Suprapubic skin (tissue), 4 donors: ENCODE measurements around the gene RHOG. TPM values are rescaled to one million over a fixed set of nuclear protein-coding genes. Genes with fewer than 3 reads are reported as not detected.

Source experiments
- DNase-seq, 2 donors: peaks; one replicate each; pipeline ENCODE4 v3.0.0-alpha.2; 2019; ENCODE audit warnings: low spot score in 2 of 2
- H3K27ac ChIP-seq: fragments of 200-600 bp; sonication (generic); one replicate; pipeline ENCODE4 v1.5.1; 2019
- H3K27me3 ChIP-seq: fragments of 200-600 bp; sonication (generic); one replicate; pipeline ENCODE4 v1.5.1; 2019
- H3K36me3 ChIP-seq: fragments of 200-600 bp; sonication (generic); one replicate; pipeline ENCODE4 v1.5.1; 2019
- H3K4me1 ChIP-seq: fragments of 200-600 bp; sonication (generic); one replicate; pipeline ENCODE4 v1.5.1; 2019
- H3K4me3 ChIP-seq: fragments of 200-600 bp; sonication (generic); one replicate; pipeline ENCODE4 v1.5.1; 2019; ENCODE audit warnings: mild to moderate bottlenecking
- H3K9me3 ChIP-seq: fragments of 200-600 bp; sonication (generic); one replicate; pipeline ENCODE4 v1.5.1; 2019
- CTCF ChIP-seq, 2 donors: fragments of 200-600 bp in 1 of 2; fragments of 450-650 bp in 1 of 2; sonication (generic) in 1 of 2; IDR thresholded peaks; one replicate each; pipeline ENCODE4 v1.5.1; 2016 to 2019; ENCODE audit warnings: antibody characterized with exemption in 2 of 2, mild to moderate bottlenecking in 1 of 2, moderate library complexity in 1 of 2
- EP300 ChIP-seq: sonication (generic); formaldehyde crosslinking; IDR thresholded peaks from one replicate; pipeline ENCODE4 v1.6.1; 2017; ENCODE audit warnings: antibody characterized with exemption
- POLR2A ChIP-seq, 2 donors: fragments of 450-650 bp; IDR thresholded peaks; one replicate each; pipeline ENCODE4 v1.6.1; 2017; ENCODE audit warnings: antibody characterized with exemption in 2 of 2, mild to moderate bottlenecking in 2 of 2, moderate library complexity in 2 of 2
- POLR2AphosphoS5 ChIP-seq, 3 donors: sonication (generic); formaldehyde crosslinking; IDR thresholded peaks; one replicate each; pipeline ENCODE4 v1.6.1; 2017; ENCODE audit warnings: antibody characterized with exemption in 3 of 3
- whole genome bisulfite sequencing: methylation state at CpG from one replicate; pipeline ENCODE4 v1.1.5; 2018; 5-methylcytosine and 5-hydroxymethylcytosine counted together
- total RNA-seq, 4 donors: library from RNA; depleted of rRNA; stranded (reverse); fragments of >200 nt; gene quantifications; one replicate each; pipeline ENCODE4 v1.1.0, GENCODE V29; 2016

RHOG gene
- total RNA-seq, 4 donors from 2014 or later = 36.6 to 47.3 (median 39.3) TPM

GRCh38 chr11:3859373-3859881, 18.7 kb upstream of the RHOG start:
- H3K27ac ChIP-seq = peak overlapping the region; percentile 15
- WGBS = 82% methylated on average over 3 of the region's 4 CpGs
- no peaks in the 10 kb centered on the region for H3K9me3 ChIP-seq
- H3K36me3 ChIP-seq = no peaks in the 10 kb centered on the region
- no peak for DNase-seq
- H3K4me3 ChIP-seq = peak overlapping the region; percentile 25
- TF ChIP-seq POLR2AphosphoS5 (IDR thresholded peaks at IDR 0.05) (no peak), EP300 (no peak), POLR2A (IDR thresholded peaks at IDR 0.05) (no peak), CTCF (IDR thresholded peaks at IDR 0.05) (no peak)
- H3K4me1 ChIP-seq = peaks cover 70% of the 10 kb centered on the region
- H3K27me3 ChIP-seq = no peaks in the 10 kb centered on the region

- Histone ChIP-seq H3K36me3 (no peaks in the 10 kb centered on the region), H3K9me3 (no peaks in the 10 kb centered on the region), H3K4me1 (peaks cover 81% of the 10 kb centered on the region), H3K27me3 (no peaks in the 10 kb centered on the region), H3K27ac (no peak overlapping the region), H3K4me3 (peak overlapping the region; percentile 80)
- DNase-seq = no peak
- no peak for TF ChIP-seq POLR2AphosphoS5 (IDR thresholded peaks at IDR 0.05)
- TF ChIP-seq EP300 = no peak
- no peak for TF ChIP-seq POLR2A (IDR thresholded peaks at IDR 0.05)
- TF ChIP-seq CTCF (IDR thresholded peaks at IDR 0.05) = no peak
Observed at GRCh38 chr11:3857628-3858027, 16.9 kb upstream of the RHOG start.

- H3K27ac ChIP-seq = peak overlapping the region; percentile 97
- no peak for TF ChIP-seq CTCF (IDR thresholded peaks at IDR 0.05)
- no peak for TF ChIP-seq EP300
- TF ChIP-seq POLR2A (IDR thresholded peaks at IDR 0.05) = no peak
- no peak for TF ChIP-seq POLR2AphosphoS5 (IDR thresholded peaks at IDR 0.05)
- WGBS = 46% methylated on average over 5 of the region's 5 CpGs
Observed at GRCh38 chr11:3856856-3857553, 16.2 kb upstream of the RHOG start.

GRCh38 chr11:3855808-3856491, 15.2 kb upstream of the RHOG start:
- WGBS = 1% methylated on average over 19 of the region's 40 CpGs
- H3K36me3 ChIP-seq = no peaks in the 10 kb centered on the region
- peak overlapping the region; percentile 97 for H3K27ac ChIP-seq
- peak overlapping the region; percentile 80 for H3K4me3 ChIP-seq
- H3K9me3 ChIP-seq = no peaks in the 10 kb centered on the region
- no peaks in the 10 kb centered on the region for H3K27me3 ChIP-seq
- TF ChIP-seq POLR2A (IDR thresholded peaks at IDR 0.05) = no peak
- peaks cover 67% of the 10 kb centered on the region for H3K4me1 ChIP-seq
- DNase-seq = peak; percentile 81 to 87

More at GRCh38 chr11:3856856-3857553, 16.2 kb upstream of the RHOG start:
- Histone ChIP-seq H3K36me3 (no peaks in the 10 kb centered on the region), H3K4me3 (peak overlapping the region; percentile 80), H3K9me3 (no peaks in the 10 kb centered on the region), H3K27me3 (no peaks in the 10 kb centered on the region), H3K4me1 (peaks cover 78% of the 10 kb centered on the region)
- no peak for DNase-seq

- H3K27ac ChIP-seq = peak within 1 kb of the TSS; percentile 97
- H3K9me3 ChIP-seq = no peaks in the 10 kb centered on the region
- H3K4me3 ChIP-seq = peak within 1 kb of the TSS; percentile 80
- H3K4me1 ChIP-seq = peaks cover 60% of the 10 kb centered on the region
- TF ChIP-seq EP300 = no peak
- peak; percentile 48 to 81 for TF ChIP-seq POLR2A (IDR thresholded peaks at IDR 0.05)
- peak; percentile 38 to 80 (median 71) for TF ChIP-seq POLR2AphosphoS5 (IDR thresholded peaks at IDR 0.05)
- TF ChIP-seq CTCF (IDR thresholded peaks at IDR 0.05) = peak; percentile 95 to 97
- 0% methylated on average over 17 of the region's 87 CpGs for WGBS
- no peaks in the 10 kb centered on the region for H3K27me3 ChIP-seq
- DNase-seq = peak; percentile 97 to 98
- no peaks in the 10 kb centered on the region for H3K36me3 ChIP-seq
Observed at GRCh38 chr11:3854977-3855807, 14.4 kb upstream of the RHOG start, which contains the start of gene STIM1. TSS of gene STIM1 (plus strand) at chr11:3855664. CDS start at chr11:3856271, 607 bp downstream.
